Common myeloid progenitor, CD34-positive (primary cell): ENCODE data around the gene CDY1B. TPM values are rescaled to one million over a fixed set of nuclear protein-coding genes. Genes with fewer than 3 reads are reported as not detected.
"Not testable (repeated sequence)": the region's sequence is repeated elsewhere in the genome, so short reads cannot be mapped to it uniquely, and the experiment has no call there.

Source experiments
- CTCF ChIA-PET: fragments of 350-600 bp; sonication (Branson Sonifier 250); formaldehyde crosslinking; loops from one replicate; lab custom pipeline; 2021; ENCODE audit warnings: antibody characterized with exemption; lab: Charles Lee
- POLR2A ChIA-PET: fragments of 350-600 bp; sonication (Branson Sonifier 250); formaldehyde crosslinking; loops from one replicate; lab custom pipeline; 2021; ENCODE audit warnings: antibody characterized with exemption; lab: Charles Lee
- DNase-seq, 3 donors: peaks; one replicate each; pipeline versions ENCODE4 v3.0.0 to v3.0.0-alpha.2; 2013
- H3K27ac ChIP-seq, 2 experiments: 1 replicate in 1 of 2; 2 replicates in 1 of 2; pipeline ENCODE4 v1.7.0; 2013; ENCODE audit warnings: inconsistent platforms in 2 of 2, low read length in 2 of 2, mild to moderate bottlenecking in 2 of 2, low read depth in 1 of 2, moderate library complexity in 1 of 2; ENCODE audit not compliant: severe bottlenecking in 2 of 2, insufficient read depth in 1 of 2, poor library complexity in 1 of 2
- H3K27me3 ChIP-seq, 5 experiments: replicated peaks in 2 of 5; 1 replicate in 3 of 5; 2 replicates in 2 of 5; pipeline versions ENCODE4 v1.6.1 to v1.7.0; 2013; ENCODE audit warnings: low read length in 4 of 5, mild to moderate bottlenecking in 2 of 5, moderate library complexity in 2 of 5, inconsistent platforms in 1 of 5; ENCODE audit not compliant: insufficient read depth in 5 of 5, control insufficient read depth in 4 of 5
- H3K36me3 ChIP-seq, 4 experiments: 1 replicate in 2 of 4; 2 replicates in 2 of 4; pipeline versions ENCODE4 v1.6.1 to v1.7.0; 2013; ENCODE audit warnings: low read length in 3 of 4, control low read depth in 1 of 4, mild to moderate bottlenecking in 1 of 4; ENCODE audit not compliant: control insufficient read depth in 4 of 4, insufficient read depth in 4 of 4
- H3K4me1 ChIP-seq, 4 experiments: 1 replicate in 3 of 4; 2 replicates in 1 of 4; pipeline versions ENCODE4 v1.6.1 to v1.7.1; 2013; ENCODE audit warnings: low read length in 3 of 4, mild to moderate bottlenecking in 3 of 4, control low read depth in 1 of 4, inconsistent platforms in 1 of 4, moderate library complexity in 1 of 4; ENCODE audit not compliant: control insufficient read depth in 4 of 4, insufficient read depth in 4 of 4; ENCODE audit errors: control extremely low read depth in 1 of 4
- H3K4me3 ChIP-seq, 7 experiments: 1 replicate in 4 of 7; 2 replicates in 3 of 7; pipeline versions ENCODE4 v1.5.1 to v1.7.0; 2013; ENCODE audit warnings: mild to moderate bottlenecking in 7 of 7, low read length in 6 of 7, moderate library complexity in 6 of 7, inconsistent platforms in 2 of 7, low read depth in 2 of 7, control low read depth in 1 of 7; ENCODE audit not compliant: insufficient read depth in 4 of 7, control insufficient read depth in 1 of 7; ENCODE audit errors: extremely low read depth in 1 of 7
- H3K9me3 ChIP-seq, 5 experiments: 1 replicate in 4 of 5; 2 replicates in 1 of 5; pipeline versions ENCODE4 v1.6.1 to v1.7.1; 2013; ENCODE audit warnings: low read length in 4 of 5, mild to moderate bottlenecking in 2 of 5, inconsistent platforms in 1 of 5, low read depth in 1 of 5, moderate library complexity in 1 of 5; ENCODE audit not compliant: control insufficient read depth in 4 of 5, insufficient read depth in 2 of 5; ENCODE audit errors: control extremely low read depth in 1 of 5
- WGBS: methylation state at CpG from one replicate; pipeline ENCODE4 v1.1.5; 2013; ENCODE audit not compliant: insufficient coverage; 5-methylcytosine and 5-hydroxymethylcytosine counted together
- polyA plus RNA-seq: library from polyadenylated mRNA; unstranded; fragments of 120-200 nt; gene quantifications from one replicate; pipeline ENCODE4 v1.2.1, GENCODE V29; 2013

Gene CDY1B
- polyA plus RNA-seq, result not detected

- no CpG with 5 or more reads among the region's 2 CpGs for WGBS
Observed at GRCh38 chrY:24047919-24048318, at the start of gene CDY1B. TSS of gene CDY1B (minus strand) at chrY:24048019. CDS start at chrY:24047688, 331 bp downstream.

GRCh38 chrY:24049525-24049924, 1.7 kb upstream of the CDY1B start:
- H3K4me1 ChIP-seq, H3K36me3 ChIP-seq, H3K4me3 ChIP-seq, POLR2A ChIA-PET, H3K27ac ChIP-seq, CTCF ChIA-PET, DNase-seq, H3K9me3 ChIP-seq, H3K27me3 ChIP-seq: not testable (repeated sequence)

More at GRCh38 chrY:24047919-24048318, at the start of gene CDY1B:
- H3K9me3 ChIP-seq, H3K27ac ChIP-seq, H3K4me3 ChIP-seq, H3K36me3 ChIP-seq, H3K4me1 ChIP-seq, H3K27me3 ChIP-seq, POLR2A ChIA-PET, CTCF ChIA-PET, DNase-seq: not testable (repeated sequence)

- DNase-seq, H3K36me3 ChIP-seq, POLR2A ChIA-PET, H3K27ac ChIP-seq, CTCF ChIA-PET, H3K27me3 ChIP-seq, H3K9me3 ChIP-seq, H3K4me1 ChIP-seq, H3K4me3 ChIP-seq: not testable (repeated sequence)
- no CpG with 5 or more reads among the region's 3 CpGs for WGBS
Observed at GRCh38 chrY:24043209-24043608, 4.6 kb downstream of the CDY1B start.

- H3K27me3 ChIP-seq, H3K4me1 ChIP-seq, POLR2A ChIA-PET, CTCF ChIA-PET, H3K9me3 ChIP-seq, H3K36me3 ChIP-seq, H3K27ac ChIP-seq, H3K4me3 ChIP-seq, DNase-seq: not testable (repeated sequence)
- WGBS, result no CpG with 5 or more reads among the region's 4 CpGs
Observed at GRCh38 chrY:24039008-24039718, 8.7 kb downstream of the CDY1B start.

GRCh38 chrY:24026212-24027103, 21.4 kb downstream of the CDY1B start:
- H3K4me3 ChIP-seq, H3K9me3 ChIP-seq, H3K4me1 ChIP-seq, H3K36me3 ChIP-seq, H3K27me3 ChIP-seq, DNase-seq, CTCF ChIA-PET, POLR2A ChIA-PET, H3K27ac ChIP-seq: not testable (repeated sequence)
- WGBS, result no CpG with 5 or more reads among the region's 9 CpGs
